ENCODE measurements around the gene ST8SIA2.

GRCh38 chr15:92435145-92435544 lies 41.5 kb downstream of the ST8SIA2 start:
- TF ChIP-seq CTCF (IDR thresholded peaks at IDR 0.05) = no peak
- TF ChIP-seq POLR2A (IDR thresholded peaks at IDR 0.05) = no peak
